GM06990 (cell line): ENCODE results near the gene CD2AP.

Experiments
- DNase-seq: peaks from one replicate; pipeline ENCODE4 v3.0.0-alpha.2; 2011; ENCODE audit not compliant: insufficient read length; ENCODE audit errors: extremely low read depth
- H3K27me3 ChIP-seq: replicated peaks from 2 replicates; pipeline ENCODE4 v1.6.0; 2011; ENCODE audit warnings: low read length; ENCODE audit not compliant: control insufficient read depth, insufficient read depth
- H3K36me3 ChIP-seq: 2 replicates; pipeline ENCODE4 v1.5.1; 2011; ENCODE audit warnings: low read length; ENCODE audit not compliant: control insufficient read depth, insufficient read depth
- H3K4me3 ChIP-seq: replicated peaks from 2 replicates; pipeline ENCODE4 v1.5.1; 2011; ENCODE audit warnings: low read depth, mild to moderate bottlenecking, control low read depth, low read length
- CTCF ChIP-seq: IDR thresholded peaks from 2 replicates; pipeline ENCODE4 v1.5.1; 2011; ENCODE audit warnings: low read length, control low read depth, mild to moderate bottlenecking, inconsistent platforms; ENCODE audit not compliant: insufficient read depth, poor library complexity, severe bottlenecking

Gene CD2AP

GRCh38 chr6:47527274-47527673, 49.7 kb downstream of the CD2AP start:
- TF ChIP-seq CTCF: no peak
- H3K36me3 ChIP-seq: peaks cover 1% of the 10 kb centered on the region; the same call in 1 of the 2 replicates

DNA sequence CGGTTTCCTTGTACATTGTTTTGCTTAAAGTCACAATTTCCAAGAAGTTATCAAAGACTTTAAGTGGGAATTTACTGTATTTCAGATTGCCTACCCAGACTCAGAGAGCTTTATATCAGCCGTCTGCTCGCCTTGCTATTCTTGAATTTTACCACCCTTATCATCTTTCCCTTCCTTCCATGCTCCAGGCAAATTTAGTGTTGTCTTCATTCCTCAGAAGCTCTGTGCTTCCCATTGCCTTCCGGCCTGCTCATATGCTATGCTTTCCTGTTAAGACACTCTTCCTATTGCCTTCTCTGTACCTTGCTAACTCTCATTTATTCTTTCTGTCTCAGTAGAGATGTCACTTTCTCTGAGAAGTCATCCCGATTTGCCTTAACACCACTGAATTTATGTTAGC, 52.1 kb downstream of the CD2AP start:
- no peaks in the 10 kb centered on the region for H3K27me3 ChIP-seq
- H3K4me3 ChIP-seq: no peak overlapping the region
- H3K36me3 ChIP-seq: peaks cover 2% of the 10 kb centered on the region; the same call in 1 of the 2 replicates
- no peak for DNase-seq
- no peak for TF ChIP-seq CTCF

More at GRCh38 chr6:47527274-47527673, 49.7 kb downstream of the CD2AP start:
- no peaks in the 10 kb centered on the region for H3K27me3 ChIP-seq
- DNase-seq: no peak
- no peak overlapping the region for H3K4me3 ChIP-seq

DNA sequence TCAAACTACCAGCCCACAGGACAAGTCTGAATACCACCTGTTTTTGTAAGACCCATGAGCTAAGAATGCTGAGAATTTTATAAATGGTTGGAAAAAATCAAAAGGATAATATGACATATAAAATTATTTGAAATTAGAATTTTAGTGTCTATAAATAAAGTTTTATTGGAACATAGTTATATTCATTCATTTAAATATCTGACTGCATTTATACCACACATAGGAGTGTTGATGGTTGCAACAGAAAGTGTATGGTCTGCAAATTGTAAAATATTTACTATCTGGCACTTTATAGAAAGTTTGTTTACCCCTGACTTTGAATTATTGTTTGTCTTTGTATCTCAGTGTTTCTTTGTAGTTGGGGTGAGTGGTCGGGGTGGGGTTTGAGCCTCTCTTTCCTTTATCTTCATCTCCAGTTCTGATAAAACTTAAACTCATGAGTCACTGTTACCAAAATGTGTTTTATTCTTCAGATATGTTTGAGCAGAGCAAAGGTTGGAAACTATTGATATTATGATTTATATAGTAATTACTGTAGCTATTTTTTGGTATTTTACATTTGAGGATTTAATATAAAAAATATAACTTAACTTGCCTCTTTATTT, 55.5 kb downstream of the CD2AP start:
- Histone ChIP-seq H3K4me3 (no peak overlapping the region), H3K36me3 (peaks cover 3% of the 10 kb centered on the region; the same call in 1 of the 2 replicates), H3K27me3 (no peaks in the 10 kb centered on the region)
- DNase-seq: no peak
- no peak for TF ChIP-seq CTCF

GRCh38 chr6:47534063-47534462, 56.5 kb downstream of the CD2AP start:
- DNase-seq: no peak
- no peak for TF ChIP-seq CTCF
- no peak overlapping the region for H3K4me3 ChIP-seq
- peaks cover 3% of the 10 kb centered on the region; the same call in 1 of the 2 replicates for H3K36me3 ChIP-seq
- no peaks in the 10 kb centered on the region for H3K27me3 ChIP-seq

DNA sequence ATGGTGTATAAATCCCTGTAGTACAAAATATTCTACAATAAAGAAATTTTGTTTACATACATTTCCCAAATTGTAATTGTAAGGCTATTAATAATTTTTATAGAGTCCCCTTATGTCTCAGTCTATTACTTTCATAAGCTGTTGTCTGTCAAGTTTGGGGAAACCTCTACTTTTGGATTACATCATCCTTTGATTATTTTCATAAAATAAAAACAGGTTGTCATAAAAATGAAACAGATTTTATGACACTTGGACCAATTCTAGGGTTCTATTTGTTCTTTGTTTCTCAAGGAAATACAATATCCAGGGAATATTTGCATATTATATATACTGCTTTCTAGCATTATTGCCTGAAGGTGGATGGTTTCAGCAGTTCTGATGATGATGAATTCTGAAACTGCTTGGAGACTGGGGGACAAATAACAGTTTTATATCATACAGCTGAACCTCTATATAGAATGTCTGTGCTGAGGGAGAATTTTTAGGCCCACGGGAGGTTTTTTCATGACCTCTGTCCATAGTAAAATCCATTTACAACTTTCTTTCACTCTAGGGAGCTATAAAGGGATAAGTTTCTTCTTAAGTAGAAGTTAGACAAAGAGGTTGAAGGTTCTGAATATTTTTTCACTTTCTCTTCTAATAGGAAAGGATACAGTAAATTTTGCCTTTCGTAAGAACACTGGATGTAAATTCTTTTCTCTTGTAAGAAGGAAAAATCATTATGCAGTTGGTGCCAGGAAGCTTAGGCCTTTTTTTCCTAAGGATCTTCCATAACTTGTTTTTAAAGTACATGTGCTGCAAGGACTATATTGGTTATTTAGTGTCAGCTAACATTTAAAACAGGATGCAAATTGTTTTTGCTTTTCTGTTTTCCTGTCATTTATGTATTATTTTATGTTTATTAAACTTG, 58.0 kb downstream of the CD2AP start:
- TF ChIP-seq CTCF: no peak
- H3K4me3 ChIP-seq: no peak overlapping the region
- no peaks in the 10 kb centered on the region for H3K27me3 ChIP-seq
- H3K36me3 ChIP-seq: peaks cover 3% of the 10 kb centered on the region; the same call in 1 of the 2 replicates
- no peak for DNase-seq
